Neural cell (in vitro differentiated cells): ENCODE data around the gene CFAP58. TPM values are rescaled to one million over a fixed set of nuclear protein-coding genes. Genes with fewer than 3 reads are reported as not detected.

Source experiments
- H2AFZ ChIP-seq: fragments of 200-600, 300-800 bp; sonication (generic), shearing (Covaris generic); 2 replicates; pipeline ENCODE4 v1.6.0; 2014; ENCODE audit warnings: low read depth, mild to moderate bottlenecking, antibody characterized with exemption, low read length, moderate library complexity
- H3F3A ChIP-seq: fragments of 200-600 bp; shearing (Covaris generic); 2 replicates; pipeline ENCODE4 v1.6.1; 2016; ENCODE audit warnings: mild to moderate bottlenecking, moderate library complexity, mixed read lengths, antibody characterized with exemption, low read length; ENCODE audit not compliant: insufficient read depth, poor library complexity, severe bottlenecking
- H3K27ac ChIP-seq: fragments of 200-600, 300-800 bp; sonication (generic), shearing (Covaris generic); 2 replicates; pipeline ENCODE4 v1.5.1; 2014; ENCODE audit warnings: mild to moderate bottlenecking, low read length, moderate library complexity
- H3K27me3 ChIP-seq: fragments of 300-800, 200-600 bp; sonication (generic), shearing (Covaris generic); 2 replicates; pipeline ENCODE4 v1.6.0; 2014; ENCODE audit warnings: mild to moderate bottlenecking, low read depth, low read length, moderate library complexity; ENCODE audit not compliant: insufficient read depth
- H3K36me3 ChIP-seq: fragments of 300-800, 200-600 bp; sonication (generic), shearing (Covaris generic); 2 replicates; pipeline ENCODE4 v1.5.1; 2014; ENCODE audit warnings: mild to moderate bottlenecking, antibody characterized with exemption, low read length, moderate library complexity; ENCODE audit not compliant: insufficient read depth
- H3K4me2 ChIP-seq: fragments of 300-800, 200-600 bp; sonication (generic), shearing (Covaris generic); 2 replicates; pipeline ENCODE4 v1.6.0; 2014; ENCODE audit warnings: mild to moderate bottlenecking, low read length
- H3K4me3 ChIP-seq: fragments of 300-800, 200-600 bp; sonication (generic), shearing (Covaris generic); 2 replicates; pipeline ENCODE4 v1.5.1; 2014; ENCODE audit warnings: mild to moderate bottlenecking, low read length, moderate library complexity
- H3K79me2 ChIP-seq: fragments of 200-600 bp; shearing (Covaris generic); replicated peaks from 2 replicates; pipeline ENCODE4 v1.6.0; 2014; ENCODE audit warnings: mild to moderate bottlenecking, low read length, moderate library complexity; ENCODE audit not compliant: insufficient read depth
- H3K9ac ChIP-seq: fragments of 300-800, 200-600 bp; sonication (generic), shearing (Covaris generic); 2 replicates; pipeline ENCODE4 v1.6.1; 2016; ENCODE audit warnings: mild to moderate bottlenecking, low read length, mixed read lengths
- H3K9me2 ChIP-seq: fragments of 200-600 bp; shearing (Covaris generic); 2 replicates; pipeline ENCODE4 v1.6.1; 2016; ENCODE audit warnings: mild to moderate bottlenecking, low read length, mixed read lengths; ENCODE audit not compliant: insufficient read depth
- H3K9me3 ChIP-seq: fragments of 200-600, 300-800 bp; sonication (generic), shearing (Covaris generic); 2 replicates; pipeline ENCODE4 v1.6.1; 2016; ENCODE audit warnings: mild to moderate bottlenecking, mixed run types, low read length, moderate library complexity, mixed read lengths
- H4K20me1 ChIP-seq: fragments of 200-600 bp; shearing (Covaris generic); 2 replicates; pipeline ENCODE4 v1.6.1; 2016; ENCODE audit warnings: mild to moderate bottlenecking, mixed run types; ENCODE audit not compliant: insufficient read depth
- CTCF ChIP-seq: fragments of 450-650 bp; IDR thresholded peaks from 2 replicates; pipeline ENCODE4 v1.5.1; 2014; ENCODE audit warnings: antibody characterized with exemption, mild to moderate bottlenecking, moderate library complexity; ENCODE audit not compliant: poor library complexity, severe bottlenecking
- EP300 ChIP-seq: fragments of 450-650 bp; conservative IDR thresholded peaks from 2 replicates; pipeline ENCODE4 v1.6.1; 2014; ENCODE audit warnings: antibody characterized with exemption, mild to moderate bottlenecking, moderate library complexity; ENCODE audit not compliant: poor library complexity, severe bottlenecking
- EZH2 ChIP-seq: fragments of 200-600, 300-800 bp; shearing (Covaris generic), sonication (generic); IDR thresholded peaks from 2 replicates; pipeline ENCODE4 v1.6.1; 2014; ENCODE audit warnings: antibody characterized with exemption, low read length, borderline replicate concordance, mild to moderate bottlenecking; ENCODE audit not compliant: insufficient read depth, poor library complexity, severe bottlenecking
- MXI1 ChIP-seq: fragments of 450-650 bp; conservative IDR thresholded peaks from 2 replicates; pipeline ENCODE4 v1.6.1; 2014; ENCODE audit warnings: antibody characterized with exemption, mild to moderate bottlenecking; ENCODE audit not compliant: poor library complexity, severe bottlenecking
- POLR2AphosphoS5 ChIP-seq: IDR thresholded peaks from 2 replicates; pipeline ENCODE4 v1.6.1; 2012
- RAD21 ChIP-seq: fragments of 450-650 bp; conservative IDR thresholded peaks from 2 replicates; pipeline ENCODE4 v1.6.1; 2014; ENCODE audit warnings: antibody characterized with exemption, mild to moderate bottlenecking, moderate library complexity
- REST ChIP-seq: IDR thresholded peaks from 2 replicates; pipeline ENCODE4 v1.6.1; 2012; ENCODE audit warnings: borderline replicate concordance
- SMC3 ChIP-seq: fragments of 450-650 bp; conservative IDR thresholded peaks from 2 replicates; pipeline ENCODE4 v1.6.1; 2014; ENCODE audit warnings: antibody characterized with exemption, mild to moderate bottlenecking, moderate library complexity; ENCODE audit not compliant: poor library complexity
- TAF1 ChIP-seq: IDR thresholded peaks from 2 replicates; pipeline ENCODE4 v1.6.1; 2012; ENCODE audit warnings: low read depth
- polyA plus RNA-seq: library from polyadenylated mRNA; depleted of rRNA; stranded (reverse); fragments of >200 nt; gene quantifications from 2 replicates; pipeline ENCODE4 v1.2.3, GENCODE V29; 2014

The CFAP58 gene
- polyA plus RNA-seq, 1 donor from 2014 or later, result not detected

GRCh38 chr10:104329735-104330134 lies 23.9 kb upstream of the CFAP58 start:
- Histone ChIP-seq H4K20me1 (no peaks in the 10 kb centered on the region), H3K27ac (peak overlapping the region; percentile 77), H3K9me3 (no peaks in the 10 kb centered on the region), H3K9ac (peak overlapping the region; percentile 73), H3F3A (no peaks in the 10 kb centered on the region), H2AFZ (no peak overlapping the region), H3K79me2 (peaks cover 19% of the 10 kb centered on the region), H3K27me3 (peaks cover 9% of the 10 kb centered on the region), H3K4me2 (no peak overlapping the region), H3K4me3 (no peak overlapping the region), H3K36me3 (no peaks in the 10 kb centered on the region), H3K9me2 (no peaks in the 10 kb centered on the region)
- TF ChIP-seq RAD21 (no peak), EP300 (no peak), TAF1 (no peak)

- H2AFZ ChIP-seq, result no peak overlapping the region
- no peaks in the 10 kb centered on the region for H3K9me3 ChIP-seq
- H3K4me2 ChIP-seq, result no peak overlapping the region
- peaks cover 9% of the 10 kb centered on the region for H3K27me3 ChIP-seq
- H3K36me3 ChIP-seq, result no peaks in the 10 kb centered on the region
- peaks cover 19% of the 10 kb centered on the region for H3K79me2 ChIP-seq
- no peak overlapping the region for H3K4me3 ChIP-seq
- H4K20me1 ChIP-seq, result no peaks in the 10 kb centered on the region
- no peak overlapping the region for H3K9ac ChIP-seq
- TF ChIP-seq TAF1, result no peak
- TF ChIP-seq REST, result no peak
- TF ChIP-seq EP300, result no peak
- TF ChIP-seq EZH2, result no peak
- TF ChIP-seq CTCF, result no peak
- no peak for TF ChIP-seq SMC3
- no peak for TF ChIP-seq RAD21
- TF ChIP-seq MXI1, result no peak
- TF ChIP-seq POLR2AphosphoS5, result no peak
- H3K9me2 ChIP-seq, result no peaks in the 10 kb centered on the region
- H3F3A ChIP-seq, result no peaks in the 10 kb centered on the region
- H3K27ac ChIP-seq, result peak overlapping the region; percentile 5
Observed at GRCh38 chr10:104330168-104331110, 23.2 kb upstream of the CFAP58 start.
